ENCODE results near the gene DIP2C.
"Not testable (repeated sequence)": the region's sequence is repeated elsewhere in the genome, so short reads cannot be mapped to it uniquely, and the experiment has no call there.

DIP2C gene

GRCh38 chr10:306675-307185, 382.7 kb downstream of the DIP2C start:
- H3K4me1 Mint-ChIP-seq, result no peaks in the 10 kb centered on the region
- H3K4me3 Mint-ChIP-seq, result no peak overlapping the region
- H3K27me3 Mint-ChIP-seq, result no peaks in the 10 kb centered on the region
- H3K27ac Mint-ChIP-seq, result no peak overlapping the region
- no peak for DNase-seq
- no peaks in the 10 kb centered on the region for H3K9me3 Mint-ChIP-seq
- CTCF ChIA-PET, result no interaction called here
- no peaks in the 10 kb centered on the region for H3K36me3 Mint-ChIP-seq

GRCh38 chr10:306007-306674, 383.3 kb downstream of the DIP2C start:
- no peak for DNase-seq
- no peak overlapping the region for H3K27ac Mint-ChIP-seq
- H3K27me3 Mint-ChIP-seq, result no peaks in the 10 kb centered on the region
- no peaks in the 10 kb centered on the region for H3K36me3 Mint-ChIP-seq
- H3K4me1 Mint-ChIP-seq, result no peaks in the 10 kb centered on the region
- no peak overlapping the region for H3K4me3 Mint-ChIP-seq
- CTCF ChIA-PET, result interaction anchor here (1.0 kb wide), 1 partner anchor 13 kb away, joined by 3 read pairs; no protein-coding TSS in a partner anchor
- no peaks in the 10 kb centered on the region for H3K9me3 Mint-ChIP-seq

GRCh38 chr10:305034-305433, 384.4 kb downstream of the DIP2C start:
- H3K4me3 Mint-ChIP-seq, result no peak overlapping the region
- H3K36me3 Mint-ChIP-seq, result no peaks in the 10 kb centered on the region
- no peaks in the 10 kb centered on the region for H3K4me1 Mint-ChIP-seq
- H3K27me3 Mint-ChIP-seq, result no peaks in the 10 kb centered on the region
- no peak overlapping the region for H3K27ac Mint-ChIP-seq
- no peak for DNase-seq
- CTCF ChIA-PET, result interaction anchor here (1.0 kb wide), 1 partner anchor 14 kb away, joined by 3 read pairs; no protein-coding TSS in a partner anchor
- H3K9me3 Mint-ChIP-seq, result no peaks in the 10 kb centered on the region

- peaks cover 1% of the 10 kb centered on the region for H3K9me3 Mint-ChIP-seq
- H3K4me1 Mint-ChIP-seq, result no peaks in the 10 kb centered on the region
- CTCF ChIA-PET, result no interaction called here
- H3K27me3 Mint-ChIP-seq, result peaks cover 5% of the 10 kb centered on the region
- no peak overlapping the region for H3K4me3 Mint-ChIP-seq
- no peak overlapping the region for H3K27ac Mint-ChIP-seq
- no peak for DNase-seq
- no peaks in the 10 kb centered on the region for H3K36me3 Mint-ChIP-seq
These were observed 387.9 kb downstream of the DIP2C start for GRCh38 chr10:301536-301935.

GRCh38 chr10:300580-300979, 388.9 kb downstream of the DIP2C start:
- H3K36me3 Mint-ChIP-seq, H3K27me3 Mint-ChIP-seq, H3K4me1 Mint-ChIP-seq, DNase-seq, H3K9me3 Mint-ChIP-seq, H3K27ac Mint-ChIP-seq, CTCF ChIA-PET, H3K4me3 Mint-ChIP-seq: not testable (repeated sequence)

- H3K4me1 Mint-ChIP-seq, result no peaks in the 10 kb centered on the region
- no peak overlapping the region for H3K27ac Mint-ChIP-seq
- H3K36me3 Mint-ChIP-seq, result no peaks in the 10 kb centered on the region
- CTCF ChIA-PET, result no interaction called here
- H3K9me3 Mint-ChIP-seq, result peaks cover 2% of the 10 kb centered on the region
- H3K4me3 Mint-ChIP-seq, result no peak overlapping the region
- DNase-seq, result no peak
- peaks cover 5% of the 10 kb centered on the region for H3K27me3 Mint-ChIP-seq
These were observed 389.5 kb downstream of the DIP2C start for GRCh38 chr10:299969-300368.

- H3K27me3 Mint-ChIP-seq, result peaks cover 5% of the 10 kb centered on the region
- CTCF ChIA-PET, result no interaction called here
- no peak for DNase-seq
- no peaks in the 10 kb centered on the region for H3K36me3 Mint-ChIP-seq
- H3K9me3 Mint-ChIP-seq, result peaks cover 2% of the 10 kb centered on the region
- H3K27ac Mint-ChIP-seq, result no peak overlapping the region
- H3K4me1 Mint-ChIP-seq, result no peaks in the 10 kb centered on the region
- no peak overlapping the region for H3K4me3 Mint-ChIP-seq
These were observed 390.0 kb downstream of the DIP2C start for GRCh38 chr10:299512-299911.

- CTCF ChIA-PET, result no interaction called here
These were observed 391.4 kb downstream of the DIP2C start for GRCh38 chr10:298033-298432.

GRCh38 chr10:297567-297966, 391.9 kb downstream of the DIP2C start:
- CTCF ChIA-PET, result no interaction called here
- Mint-ChIP-seq H3K27ac (no peak overlapping the region), H3K27me3 (peaks cover 8% of the 10 kb centered on the region), H3K9me3 (peaks cover 2% of the 10 kb centered on the region), H3K4me3 (no peak overlapping the region), H3K36me3 (no peaks in the 10 kb centered on the region), H3K4me1 (no peaks in the 10 kb centered on the region)
- DNase-seq, result no peak

More at GRCh38 chr10:298033-298432, 391.4 kb downstream of the DIP2C start:
- Mint-ChIP-seq H3K27ac (no peak overlapping the region), H3K27me3 (peaks cover 8% of the 10 kb centered on the region), H3K9me3 (peaks cover 2% of the 10 kb centered on the region), H3K4me3 (no peak overlapping the region), H3K36me3 (no peaks in the 10 kb centered on the region), H3K4me1 (no peaks in the 10 kb centered on the region)
- no peak for DNase-seq

- CTCF ChIA-PET, result no interaction called here
- H3K36me3 Mint-ChIP-seq, result no peaks in the 10 kb centered on the region
- peaks cover 2% of the 10 kb centered on the region for H3K9me3 Mint-ChIP-seq
- H3K4me3 Mint-ChIP-seq, result no peak overlapping the region
- no peak overlapping the region for H3K27ac Mint-ChIP-seq
- H3K4me1 Mint-ChIP-seq, result no peaks in the 10 kb centered on the region
- no peak for DNase-seq
- H3K27me3 Mint-ChIP-seq, result peaks cover 6% of the 10 kb centered on the region
These were observed 395.8 kb downstream of the DIP2C start for GRCh38 chr10:293636-294035.

GRCh38 chr10:290026-290725, 399.3 kb downstream of the DIP2C start:
- H3K27me3 Mint-ChIP-seq, result peaks cover 3% of the 10 kb centered on the region
- H3K36me3 Mint-ChIP-seq, result no peaks in the 10 kb centered on the region
- no peak for DNase-seq
- H3K27ac Mint-ChIP-seq, result no peak overlapping the region
- no peaks in the 10 kb centered on the region for H3K9me3 Mint-ChIP-seq
- CTCF ChIA-PET, result no interaction called here
- no peak overlapping the region for H3K4me3 Mint-ChIP-seq
- H3K4me1 Mint-ChIP-seq, result no peaks in the 10 kb centered on the region

GRCh38 chr10:289581-289980, 399.9 kb downstream of the DIP2C start:
- Mint-ChIP-seq H3K4me1 (peaks cover under 1% of the 10 kb centered on the region), H3K9me3 (no peaks in the 10 kb centered on the region), H3K27me3 (peaks cover 3% of the 10 kb centered on the region), H3K27ac (no peak overlapping the region), H3K4me3 (no peak overlapping the region), H3K36me3 (no peaks in the 10 kb centered on the region)
- no peak for DNase-seq
- CTCF ChIA-PET, result no interaction called here

- no peaks in the 10 kb centered on the region for H3K36me3 Mint-ChIP-seq
- no peak overlapping the region for H3K27ac Mint-ChIP-seq
- no peak overlapping the region for H3K4me3 Mint-ChIP-seq
- no peaks in the 10 kb centered on the region for H3K27me3 Mint-ChIP-seq
- DNase-seq, result no peak
- peaks cover 9% of the 10 kb centered on the region for H3K4me1 Mint-ChIP-seq
- no peaks in the 10 kb centered on the region for H3K9me3 Mint-ChIP-seq
- CTCF ChIA-PET, result no interaction called here
These were observed 400.9 kb downstream of the DIP2C start for GRCh38 chr10:288316-289200.

- no peaks in the 10 kb centered on the region for H3K9me3 Mint-ChIP-seq
These were observed 401.7 kb downstream of the DIP2C start for GRCh38 chr10:287814-288213.

More at GRCh38 chr10:287814-288213, 401.7 kb downstream of the DIP2C start:
- Mint-ChIP-seq H3K27ac (no peak overlapping the region), H3K4me3 (no peak overlapping the region), H3K4me1 (peaks cover 9% of the 10 kb centered on the region), H3K27me3 (no peaks in the 10 kb centered on the region), H3K36me3 (no peaks in the 10 kb centered on the region)
- CTCF ChIA-PET, result no interaction called here
- DNase-seq, result no peak

All from activated naive CD4-positive, alpha-beta T cell treated with anti-CD3 and anti-CD28 coated beads, Interleukin-2, amount 10 ng/mL, durations not matched to agents 7 days and 5 days (primary cell).